ENCODE measurements around the gene OR2AP1. TPM values are rescaled to one million over a fixed set of nuclear protein-coding genes. Genes with fewer than 3 reads are reported as not detected.

Gene OR2AP1
- total RNA-seq, result not detected in 2 replicates

GRCh38 chr12:55572168-55572567, at the start of gene OR2AP1:
OR2AP1 (plus strand) TSS chr12:55572468; CDS start chr12:55574415, 1,947 bp downstream.

GRCh38 chr12:55549302-55549701, 23.0 kb upstream of the OR2AP1 start, which contains the start of gene OR6C4:
OR6C4 (plus strand) TSS chr12:55549602; CDS start chr12:55551227, 1,625 bp downstream.

Other genes starting within 250 kb of the OR2AP1 start
- not detected in 2 replicates for gene OR6C3, start 241.7 kb upstream of the OR2AP1 start, total RNA-seq
- not detected in 2 replicates for gene OR6C75, start 209.5 kb upstream of the OR2AP1 start, total RNA-seq
- not detected in 2 replicates for gene OR6C65, start 171.9 kb upstream of the OR2AP1 start, total RNA-seq
- gene OR6C76, start 146.2 kb upstream of the OR2AP1 start, total RNA-seq, result not detected in 2 replicates
- gene OR6C2, start 128.4 kb upstream of the OR2AP1 start, total RNA-seq, result not detected in 2 replicates
- gene OR6C70, start 102.3 kb upstream of the OR2AP1 start, total RNA-seq, result not detected in 2 replicates
- gene OR6C68, start 80.1 kb upstream of the OR2AP1 start, total RNA-seq, result not detected in 2 replicates
- not detected in 2 replicates for gene OR6C4, start 22.9 kb upstream of the OR2AP1 start, total RNA-seq
- gene OR10P1, start 64.4 kb downstream of the OR2AP1 start, total RNA-seq, result not detected in 2 replicates
- 51.5 and 56.6 TPM in 2 replicates for gene ITGA7, start 135.4 kb downstream of the OR2AP1 start, total RNA-seq
- 149 and 177 TPM in 2 replicates for gene BLOC1S1, start 143.6 kb downstream of the OR2AP1 start, total RNA-seq
- 20.5 and 27.5 TPM in 2 replicates for gene RDH5, start 147.9 kb downstream of the OR2AP1 start, total RNA-seq
- gene CD63, start 156.5 kb downstream of the OR2AP1 start, total RNA-seq, result 3,918 and 4,269 TPM in 2 replicates
- gene GDF11, start 170.7 kb downstream of the OR2AP1 start, total RNA-seq, result 3.2 and 4.5 TPM in 2 replicates
- gene SARNP, start 245.3 kb downstream of the OR2AP1 start, total RNA-seq, result 111 and 113 TPM in 2 replicates
- gene ORMDL2, start 245.6 kb downstream of the OR2AP1 start, total RNA-seq, result 32.1 and 34.0 TPM in 2 replicates